Measurements from ENCODE around the gene SRRT.

- no peak for TF ChIP-seq CTCF (IDR thresholded peaks at IDR 0.05)
- no peak for TF ChIP-seq POLR2A (IDR thresholded peaks at IDR 0.05)
Observed at GRCh38 chr7:100860702-100861615, 13.9 kb upstream of the SRRT start.

All from prostate gland (tissue), 2 donors.